Adrenal gland (tissue), 5 donors: ENCODE data around the gene TYK2.

Experiments used
- POLR2A ChIP-seq, 2 donors: fragments of 450-650 bp; IDR thresholded peaks; one replicate each; pipeline ENCODE4 v1.6.1; 2017; ENCODE audit warnings: antibody characterized with exemption in 2 of 2, mild to moderate bottlenecking in 2 of 2, moderate library complexity in 1 of 2
- TF ChIP-seq, protein P1 (sequence below), 6 experiments: fragments of 450-650 bp in 4 of 6; fragments of 200-600 bp in 2 of 6; sonication (generic) in 1 of 6; IDR thresholded peaks; 1 replicate in 5 of 6; 2 replicates in 1 of 6; pipeline versions ENCODE4 v1.5.1 to v1.8.0; 2016 to 2021; ENCODE audit warnings: antibody characterized with exemption in 6 of 6, mild to moderate bottlenecking in 2 of 6, moderate library complexity in 1 of 6
- donor health status: DM: no; HTN: no; CAD: no.

DNA sequence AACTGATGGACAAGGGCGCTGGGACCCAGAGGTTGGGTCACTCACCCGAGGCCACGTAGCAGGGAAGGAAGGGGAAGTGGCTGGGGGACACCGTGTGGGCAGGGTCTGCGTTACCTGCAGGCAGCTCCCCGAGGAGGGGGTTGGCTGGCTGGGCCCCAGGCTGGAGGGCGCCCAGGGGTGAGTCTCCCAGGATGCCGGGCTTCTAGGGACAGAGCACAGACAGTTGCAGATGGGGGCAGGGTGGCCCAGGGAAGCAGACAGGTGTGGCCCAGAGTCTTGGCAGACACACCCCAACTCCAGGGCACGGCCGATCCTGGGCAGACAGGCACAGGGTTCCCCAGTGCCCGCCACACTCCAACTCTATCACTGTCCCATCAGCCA is 59.0 kb downstream of the TYK2 start:
- TF ChIP-seq, protein P1, sequence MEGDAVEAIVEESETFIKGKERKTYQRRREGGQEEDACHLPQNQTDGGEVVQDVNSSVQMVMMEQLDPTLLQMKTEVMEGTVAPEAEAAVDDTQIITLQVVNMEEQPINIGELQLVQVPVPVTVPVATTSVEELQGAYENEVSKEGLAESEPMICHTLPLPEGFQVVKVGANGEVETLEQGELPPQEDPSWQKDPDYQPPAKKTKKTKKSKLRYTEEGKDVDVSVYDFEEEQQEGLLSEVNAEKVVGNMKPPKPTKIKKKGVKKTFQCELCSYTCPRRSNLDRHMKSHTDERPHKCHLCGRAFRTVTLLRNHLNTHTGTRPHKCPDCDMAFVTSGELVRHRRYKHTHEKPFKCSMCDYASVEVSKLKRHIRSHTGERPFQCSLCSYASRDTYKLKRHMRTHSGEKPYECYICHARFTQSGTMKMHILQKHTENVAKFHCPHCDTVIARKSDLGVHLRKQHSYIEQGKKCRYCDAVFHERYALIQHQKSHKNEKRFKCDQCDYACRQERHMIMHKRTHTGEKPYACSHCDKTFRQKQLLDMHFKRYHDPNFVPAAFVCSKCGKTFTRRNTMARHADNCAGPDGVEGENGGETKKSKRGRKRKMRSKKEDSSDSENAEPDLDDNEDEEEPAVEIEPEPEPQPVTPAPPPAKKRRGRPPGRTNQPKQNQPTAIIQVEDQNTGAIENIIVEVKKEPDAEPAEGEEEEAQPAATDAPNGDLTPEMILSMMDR (IDR thresholded peaks at IDR 0.05): no peak
- TF ChIP-seq POLR2A (IDR thresholded peaks at IDR 0.05): no peak
